Stomach (tissue), 9 donors: Measurements from ENCODE around the gene NR5A1. TPM values are rescaled to one million over a fixed set of nuclear protein-coding genes. Genes with fewer than 3 reads are reported as not detected.

Experiments used
- DNase-seq, 2 donors: peaks; one replicate each; pipeline versions ENCODE4 v3.0.0 to v3.0.0-alpha.2; 2013 to 2019
- H3K27ac ChIP-seq, 5 donors: fragments of 200-600 bp in 4 of 5; sonication (generic) in 4 of 5; one replicate each; pipeline ENCODE4 v1.5.1; 2013 to 2019; ENCODE audit warnings: mild to moderate bottlenecking in 1 of 5, moderate library complexity in 1 of 5
- H3K27me3 ChIP-seq, 3 donors: fragments of 200-600 bp; sonication (generic); one replicate each; pipeline ENCODE4 v1.5.1; 2017 to 2019; ENCODE audit warnings: mixed run types in 1 of 3
- H3K36me3 ChIP-seq, 4 donors: fragments of 200-600 bp; sonication (generic); 1 replicate in 3 of 4; 2 replicates in 1 of 4; pipeline ENCODE4 v1.5.1; 2016 to 2019
- H3K4me1 ChIP-seq, 4 donors: fragments of 200-600 bp; sonication (generic); one replicate each; pipeline ENCODE4 v1.5.1; 2016 to 2019
- H3K4me3 ChIP-seq, 4 donors: fragments of 200-600 bp; sonication (generic) in 3 of 4; one replicate each; pipeline ENCODE4 v1.5.1; 2016 to 2019; ENCODE audit warnings: mild to moderate bottlenecking in 1 of 4
- H3K9me3 ChIP-seq, 4 donors: fragments of 200-600 bp; sonication (generic); one replicate each; pipeline ENCODE4 v1.5.1; 2016 to 2019
- CTCF ChIP-seq, 7 experiments: fragments of 450-650 bp in 4 of 7; fragments of 200-600 bp in 3 of 7; sonication (generic) in 3 of 7; IDR thresholded peaks; one replicate each; pipeline ENCODE4 v1.5.1; 2016 to 2019; ENCODE audit warnings: antibody characterized with exemption in 7 of 7, control low read depth in 2 of 7, mild to moderate bottlenecking in 1 of 7
- EP300 ChIP-seq: sonication (generic); formaldehyde crosslinking; IDR thresholded peaks from one replicate; pipeline ENCODE4 v1.6.1; 2017; ENCODE audit warnings: antibody characterized with exemption
- POLR2A ChIP-seq, 4 donors: fragments of 450-650 bp; IDR thresholded peaks; one replicate each; pipeline ENCODE4 v1.6.1; 2016; ENCODE audit warnings: antibody characterized with exemption in 4 of 4, control low read depth in 2 of 4, mild to moderate bottlenecking in 1 of 4, moderate library complexity in 1 of 4
- POLR2AphosphoS5 ChIP-seq, 3 donors: sonication (generic); formaldehyde crosslinking; IDR thresholded peaks; one replicate each; pipeline ENCODE4 v1.6.1; 2016; ENCODE audit warnings: antibody characterized with exemption in 3 of 3
- WGBS, 5 donors: extraction: QIAGEN DNeasy Blood & Tissue Kit in 3 of 5; methylation state at CpG; one replicate each; pipeline versions ENCODE4 v1.1.5 to v1.1.7; 2013 to 2018; 5-methylcytosine and 5-hydroxymethylcytosine counted together
- intact Hi-C: fragments of 100-400 bp; cut with DNase I; formaldehyde crosslinking; loops from one replicate; pipeline ENCODE4 v1.15.1; 2023; ENCODE audit warnings: low total_unique reads
- polyA plus RNA-seq, 3 donors: library from polyadenylated mRNA; stranded (reverse); fragments of 200-250 nt; gene quantifications; one replicate each; pipeline ENCODE4 v1.2.3, GENCODE V29; 2013
- total RNA-seq, 5 donors: library from RNA; depleted of rRNA; stranded (reverse); fragments of >200 nt; gene quantifications; one replicate each; pipeline versions ENCODE4 v1.1.0 to v1.2.3, GENCODE V29; 2014 to 2016
- donor health status: healthy with polysubstance abuse.
- donor health status: Bipolar disorder and iron deficiency.
- donor health status: healthy.

The NR5A1 gene
- total and polyA plus RNA-seq, 8 donors, result 0.03 to 2.4 TPM; not detected in 6

- intact Hi-C loops, result no loop called here
- TF ChIP-seq CTCF (IDR thresholded peaks at IDR 0.05), result peak in 4 of 7 experiments; percentile 26 to 42 (median 34)
- no peak for TF ChIP-seq EP300
- no peak for TF ChIP-seq POLR2A (IDR thresholded peaks at IDR 0.05)
- no peak for TF ChIP-seq POLR2AphosphoS5 (IDR thresholded peaks at IDR 0.05)
- no peaks in the 10 kb centered on the region for H3K36me3 ChIP-seq
- peak; percentile 38 to 79 for DNase-seq
- no peak overlapping the region for H3K4me3 ChIP-seq
- peaks cover 0 to 3% (median 3%) of the 10 kb centered on the region in 3 donors for H3K27me3 ChIP-seq
- WGBS, 5 donors, result 9 to 14% (median 10%) methylated on average over 4 of the region's 4 CpGs
- H3K4me1 ChIP-seq, result peaks cover 0 to 6% (median 2%) of the 10 kb centered on the region in 4 donors
- no peak overlapping the region for H3K27ac ChIP-seq
- no peaks in the 10 kb centered on the region for H3K9me3 ChIP-seq
Measured at GRCh38 chr9:124551472-124552272, 44.5 kb upstream of the NR5A1 start.

- DNase-seq, result no peak
- Histone ChIP-seq H3K27me3 (peaks cover 0 to 3% (median 0%) of the 10 kb centered on the region in 3 donors), H3K4me1 (peaks cover 0 to 6% (median 2%) of the 10 kb centered on the region in 4 donors), H3K4me3 (no peak overlapping the region), H3K36me3 (no peaks in the 10 kb centered on the region), H3K9me3 (no peaks in the 10 kb centered on the region), H3K27ac (no peak overlapping the region)
- intact Hi-C loops, result no loop called here
- WGBS, 5 donors, result 54 to 80% (median 73%) methylated on average over 2 of the region's 2 CpGs
- TF ChIP-seq POLR2AphosphoS5 (IDR thresholded peaks at IDR 0.05) (no peak), CTCF (IDR thresholded peaks at IDR 0.05) (no peak), POLR2A (IDR thresholded peaks at IDR 0.05) (no peak), EP300 (no peak)
Measured at GRCh38 chr9:124550072-124550471, 42.9 kb upstream of the NR5A1 start.

DNA sequence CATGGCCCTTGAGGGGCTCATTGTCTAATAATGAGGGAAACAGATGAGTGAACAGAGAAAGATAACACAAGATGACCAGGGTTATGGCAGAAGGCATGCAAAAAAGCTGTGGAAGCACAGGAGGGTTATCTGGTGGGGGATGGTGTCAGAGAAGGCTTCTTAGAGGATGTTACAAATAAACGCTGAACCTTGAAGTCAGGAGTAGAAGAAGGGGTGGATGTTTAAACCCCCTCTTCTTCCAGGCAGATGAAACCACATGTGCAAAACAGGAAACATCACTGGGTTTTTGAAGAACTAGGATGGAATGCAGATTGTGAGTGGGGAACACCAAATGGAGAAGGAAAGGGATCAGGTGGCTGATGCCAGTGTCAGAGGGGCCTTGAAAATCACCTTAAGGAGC lies 41.8 kb upstream of the NR5A1 start:
- TF ChIP-seq CTCF (IDR thresholded peaks at IDR 0.05) (no peak), POLR2A (IDR thresholded peaks at IDR 0.05) (no peak), EP300 (no peak)
- Histone ChIP-seq H3K4me3 (no peak overlapping the region), H3K9me3 (no peaks in the 10 kb centered on the region), H3K27ac (no peak overlapping the region), H3K36me3 (no peaks in the 10 kb centered on the region), H3K27me3 (no peaks in the 10 kb centered on the region), H3K4me1 (peaks cover 0 to 6% (median 2%) of the 10 kb centered on the region in 4 donors)
- intact Hi-C loops, result no loop called here
- DNase-seq, result no peak
- WGBS, 5 donors, result 36 to 65% (median 61%) methylated on average over 1 of the region's 1 CpG

- no peak for DNase-seq
- H3K27me3 ChIP-seq, result no peaks in the 10 kb centered on the region
- TF ChIP-seq EP300, result no peak
- no peak for TF ChIP-seq POLR2A (IDR thresholded peaks at IDR 0.05)
- no peak for TF ChIP-seq POLR2AphosphoS5 (IDR thresholded peaks at IDR 0.05)
- no peak for TF ChIP-seq CTCF (IDR thresholded peaks at IDR 0.05)
- no peak overlapping the region for H3K4me3 ChIP-seq
- no peaks in the 10 kb centered on the region for H3K9me3 ChIP-seq
- H3K36me3 ChIP-seq, result no peaks in the 10 kb centered on the region
- 75 to 98% (median 96%) methylated on average over 2 of the region's 2 CpGs for WGBS, 5 donors
- H3K27ac ChIP-seq, result no peak overlapping the region
- H3K4me1 ChIP-seq, result no peaks in the 10 kb centered on the region
- intact Hi-C loops, result no loop called here
Measured at GRCh38 chr9:124544535-124544934, 37.3 kb upstream of the NR5A1 start.
